ENCODE data around the gene FCRLB. TPM values are rescaled to one million over a fixed set of nuclear protein-coding genes. Genes with fewer than 3 reads are reported as not detected.
A peak's percentile ranks its signal among the peaks of the same experiment; 100 is the strongest.
"Not testable (repeated sequence)": the region's sequence is repeated elsewhere in the genome, so short reads cannot be mapped to it uniquely, and the experiment has no call there.

Gene FCRLB, protein sequence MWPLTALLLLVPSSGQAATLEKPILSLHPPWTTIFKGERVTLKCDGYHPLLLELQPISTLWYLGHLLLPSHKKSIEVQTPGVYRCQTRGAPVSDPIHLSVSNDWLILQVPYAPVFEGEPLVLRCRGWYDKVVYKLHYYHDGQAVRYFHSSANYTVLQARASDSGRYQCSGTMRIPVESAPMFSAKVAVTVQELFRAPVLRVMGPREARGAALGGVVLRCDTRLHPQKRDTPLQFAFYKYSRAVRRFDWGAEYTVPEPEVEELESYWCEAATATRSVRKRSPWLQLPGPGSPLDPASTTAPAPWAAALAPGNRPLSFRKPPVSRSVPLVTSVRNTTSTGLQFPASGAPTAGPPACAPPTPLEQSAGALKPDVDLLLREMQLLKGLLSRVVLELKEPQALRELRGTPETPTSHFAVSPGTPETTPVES
- total RNA-seq = 0.62 and 0.90 TPM in 2 replicates
- 0.62 and 0.99 TPM in 2 replicates for polyA plus RNA-seq
- polyA plus RNA-seq (2011; cell fraction: cytosol; rRNA removed) = 0.52 and 0.56 TPM in 2 replicates
- 0.18 and 0.22 TPM in 2 replicates for polyA plus RNA-seq (2011; cell fraction: nucleus; rRNA removed)
- polyA plus RNA-seq (2012) = 1.1 and 1.5 TPM in 2 replicates
- polyA minus RNA-seq = 0.17 and 0.21 TPM in 2 replicates
- polyA minus RNA-seq (2011; cell fraction: cytosol; rRNA and poly(A)+ RNA removed) = not detected
- not detected in 2 replicates for polyA minus RNA-seq (2011; cell fraction: nucleus; rRNA and poly(A)+ RNA removed)
- percentile 22 among the genes with signal in this experiment for Bru-seq, nascent RNA
- percentile 33 among the genes with signal in this experiment for BruChase-seq, experiment 1, labeled RNA remaining after a 6-hour chase
- BruChase-seq, experiment 2, labeled RNA remaining after a 2-hour chase = percentile 19 among the genes with signal in this experiment
- long read RNA-seq, transcript FCRLB-206 (2 exons, 1,989 nt) = major isoform, 6 of 6 reads
- long read RNA-seq, partial matches to known transcripts = 0 of 6 reads
- long read RNA-seq, other reads (novel, unspliced or antisense) = 0 of 6 reads

DNA sequence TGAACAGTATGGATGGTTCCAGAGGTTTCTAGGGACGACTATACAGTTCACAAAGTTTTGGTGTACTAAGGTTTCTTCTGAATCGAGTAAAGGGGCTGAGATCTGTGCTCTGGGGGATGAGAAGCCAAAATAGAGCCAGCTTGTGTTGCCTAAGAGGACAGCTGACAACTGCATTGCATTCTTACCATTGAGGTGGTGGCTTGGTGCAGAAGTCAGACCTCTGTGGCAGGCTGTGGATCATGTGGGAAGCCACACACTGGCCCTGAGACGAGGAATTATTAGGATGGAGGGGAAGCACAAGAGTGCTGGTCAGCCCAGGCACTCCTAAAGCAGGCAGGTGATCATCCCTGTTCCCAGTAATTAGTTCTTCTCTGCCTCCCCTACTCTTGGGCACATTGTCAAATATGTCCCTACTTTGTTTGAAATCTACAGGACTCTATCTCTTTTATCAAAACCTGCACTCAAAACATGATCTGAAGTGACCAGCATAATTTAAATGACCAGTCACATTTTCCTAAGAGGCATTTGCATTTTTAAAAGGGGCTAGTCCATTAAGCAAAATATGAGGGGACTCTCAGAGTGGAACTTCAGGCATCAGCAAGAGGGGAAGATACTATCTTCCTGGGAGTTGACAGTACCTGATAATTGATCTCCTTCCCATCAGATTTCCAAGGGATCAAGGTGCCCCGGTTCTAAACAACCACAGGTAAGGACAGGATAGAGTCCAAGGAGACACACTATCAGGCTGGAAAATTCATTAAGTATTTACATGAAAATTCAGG is at the start of gene FCRLB:
Gene FCRLB (plus strand): TSS at position 589 of the 782 bp plus-strand sequence. CDS start 1,129 bp downstream, outside the sequence.
- TF ChIP-seq FOS (IDR thresholded peaks at IDR 0.05; ENCODE audit: borderline replicate concordance, insufficient read depth, low read length) (no peak), GATA2 (IDR thresholded peaks at IDR 0.05; ENCODE audit: insufficient read depth, insufficient read length, low read depth, low read length) (no peak)
- ChIA-PET POLR2A (no interaction called here), CTCF (no interaction called here)
- Histone ChIP-seq H3K4me2 (ENCODE audit: insufficient read depth, low read length) (no peak within 1 kb of the TSS), H3K36me3 (ENCODE audit: control insufficient read depth in 2 of 2, extremely low read depth in 1 of 2, insufficient read depth in 2 of 2, low read length in 2 of 2) (no peaks in the 10 kb centered on the region), H3K27me3 (ENCODE audit: control insufficient read depth in 2 of 2, insufficient read depth in 2 of 2, low read length in 2 of 2) (peaks cover 8 to 16% of the 10 kb centered on the region in 2 experiments), H2AFZ (ENCODE audit: low read depth, low read length) (no peak within 1 kb of the TSS), H3K9ac (replicated peaks; ENCODE audit: extremely low read depth, insufficient read depth, low read length) (no peak within 1 kb of the TSS), H4K20me1 (replicated peaks; ENCODE audit: control insufficient read depth, extremely low read depth, insufficient read depth, low read length) (no peaks in the 10 kb centered on the region), H3K79me2 (ENCODE audit: control insufficient read depth, insufficient read depth, low read length) (no peaks in the 10 kb centered on the region), H3K9me3 (replicated peaks; ENCODE audit: control insufficient read depth, insufficient read depth, low read length) (no peaks in the 10 kb centered on the region), H3K9me1 (replicated peaks; ENCODE audit: control insufficient read depth, extremely low read depth, insufficient read depth, low read length) (no peaks in the 10 kb centered on the region), H3K4me3 (replicated peaks in 1 of 3; ENCODE audit: insufficient read depth in 1 of 3, low read depth in 1 of 3, low read length in 3 of 3) (no peak within 1 kb of the TSS), H3K4me1 (ENCODE audit: control insufficient read depth, extremely low read depth, insufficient read depth, low read length) (peaks cover 4% of the 10 kb centered on the region), H3K27ac (ENCODE audit: insufficient read depth, low read depth, low read length) (no peak within 1 kb of the TSS)
- BruUV-seq (replicated peaks) = no TSS peak
- intact Hi-C loops (cut with micrococcal nuclease) = no loop called here
- FAIRE-seq = no peak
- dilution Hi-C loops (cut with MboI; ENCODE audit: extremely low pct_ligation_motif_present, low sequenced_read_pairs) = no loop called here
- no peak for DNase-seq (ENCODE audit: low read depth, low spot score)

DNA sequence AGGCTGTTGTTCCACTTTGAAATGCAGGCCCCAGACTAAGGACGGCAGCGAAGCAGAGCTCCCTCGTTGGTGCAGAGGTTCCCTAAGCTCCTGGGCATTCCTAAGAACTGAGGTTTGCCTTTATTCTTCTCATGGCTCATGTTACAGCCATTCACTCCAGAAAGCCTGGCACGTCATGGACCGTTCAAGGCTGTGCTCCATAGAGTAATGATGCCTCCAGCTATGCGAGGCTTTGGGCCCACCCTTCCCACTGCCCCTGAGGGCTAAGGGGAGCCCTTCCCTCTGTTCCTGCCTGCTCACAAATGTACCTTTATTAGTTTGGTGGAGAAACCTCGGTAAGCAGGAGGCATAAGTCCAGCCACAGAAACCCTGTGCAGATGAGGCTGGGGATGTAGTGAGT is 47.9 kb upstream of the FCRLB start:
- H3K9me3 ChIP-seq (replicated peaks; ENCODE audit: control insufficient read depth, insufficient read depth, low read length); POLR2A ChIA-PET; H3K27me3 ChIP-seq (ENCODE audit: control insufficient read depth in 2 of 2, insufficient read depth in 2 of 2, low read length in 2 of 2); H3K4me2 ChIP-seq (ENCODE audit: insufficient read depth, low read length); H4K20me1 ChIP-seq (replicated peaks; ENCODE audit: control insufficient read depth, extremely low read depth, insufficient read depth, low read length); H3K79me2 ChIP-seq (ENCODE audit: control insufficient read depth, insufficient read depth, low read length); DNase-seq (ENCODE audit: low read depth, low spot score); H2AFZ ChIP-seq (ENCODE audit: low read depth, low read length); CTCF ChIA-PET; H3K9me1 ChIP-seq (replicated peaks; ENCODE audit: control insufficient read depth, extremely low read depth, insufficient read depth, low read length); H3K9ac ChIP-seq (replicated peaks; ENCODE audit: extremely low read depth, insufficient read depth, low read length); BruUV-seq (replicated peaks); dilution Hi-C loops (cut with MboI; ENCODE audit: extremely low pct_ligation_motif_present, low sequenced_read_pairs); FAIRE-seq; H3K4me1 ChIP-seq (ENCODE audit: control insufficient read depth, extremely low read depth, insufficient read depth, low read length); H3K36me3 ChIP-seq (ENCODE audit: control insufficient read depth in 2 of 2, extremely low read depth in 1 of 2, insufficient read depth in 2 of 2, low read length in 2 of 2); H3K27ac ChIP-seq (ENCODE audit: insufficient read depth, low read depth, low read length); H3K4me3 ChIP-seq (replicated peaks in 1 of 3; ENCODE audit: insufficient read depth in 1 of 3, low read depth in 1 of 3, low read length in 3 of 3); intact Hi-C loops (cut with micrococcal nuclease): not testable (repeated sequence)

DNA sequence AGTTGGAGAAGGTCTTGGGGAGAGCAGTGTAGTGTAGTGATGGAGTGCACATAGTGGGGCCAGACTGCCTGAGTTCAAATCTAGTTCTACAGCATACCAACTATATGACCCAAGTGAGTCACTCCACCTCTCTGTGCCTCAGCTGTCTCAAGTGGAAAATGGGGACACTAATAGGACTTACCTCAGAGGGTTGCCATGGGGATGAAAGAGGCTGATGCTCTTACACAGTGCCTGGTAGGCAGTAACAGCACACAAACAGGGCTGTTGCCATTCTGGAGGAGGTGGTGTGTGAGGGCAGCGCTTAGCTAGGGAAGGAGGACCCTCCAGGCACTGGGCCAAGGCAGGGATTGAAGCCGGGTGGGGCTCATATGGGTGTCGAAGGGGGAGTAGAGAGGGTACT is 46.9 kb upstream of the FCRLB start:
- H3K4me2 ChIP-seq (ENCODE audit: insufficient read depth, low read length); FAIRE-seq; H3K36me3 ChIP-seq (ENCODE audit: control insufficient read depth in 2 of 2, extremely low read depth in 1 of 2, insufficient read depth in 2 of 2, low read length in 2 of 2); H2AFZ ChIP-seq (ENCODE audit: low read depth, low read length); H3K9ac ChIP-seq (replicated peaks; ENCODE audit: extremely low read depth, insufficient read depth, low read length); H3K27ac ChIP-seq (ENCODE audit: insufficient read depth, low read depth, low read length); H3K4me1 ChIP-seq (ENCODE audit: control insufficient read depth, extremely low read depth, insufficient read depth, low read length); H4K20me1 ChIP-seq (replicated peaks; ENCODE audit: control insufficient read depth, extremely low read depth, insufficient read depth, low read length); H3K4me3 ChIP-seq (replicated peaks in 1 of 3; ENCODE audit: insufficient read depth in 1 of 3, low read depth in 1 of 3, low read length in 3 of 3); BruUV-seq (replicated peaks); H3K9me1 ChIP-seq (replicated peaks; ENCODE audit: control insufficient read depth, extremely low read depth, insufficient read depth, low read length); H3K79me2 ChIP-seq (ENCODE audit: control insufficient read depth, insufficient read depth, low read length); intact Hi-C loops (cut with micrococcal nuclease); dilution Hi-C loops (cut with MboI; ENCODE audit: extremely low pct_ligation_motif_present, low sequenced_read_pairs); DNase-seq (ENCODE audit: low read depth, low spot score); H3K9me3 ChIP-seq (replicated peaks; ENCODE audit: control insufficient read depth, insufficient read depth, low read length); CTCF ChIA-PET; POLR2A ChIA-PET; H3K27me3 ChIP-seq (ENCODE audit: control insufficient read depth in 2 of 2, insufficient read depth in 2 of 2, low read length in 2 of 2): not testable (repeated sequence)

All from endothelial cell of umbilical vein (primary cell).